Upper lobe of right lung (tissue), 1 donor: ENCODE measurements around the gene EIF4G3. TPM values are rescaled to one million over a fixed set of nuclear protein-coding genes. Genes with fewer than 3 reads are reported as not detected.

Source experiments
- ATAC-seq: fragments of 200-7000 bp; cut with Tn5 transposase; one replicate; pipeline ENCODE4 v1.9.1; 2020; ENCODE audit warnings: mild to moderate bottlenecking, moderate library complexity
- DNase-seq: peaks from one replicate; pipeline ENCODE4 v3.0.0-alpha.2; 2020
- H3K27ac ChIP-seq: fragments of 200-600 bp; one replicate; pipeline ENCODE4 v1.8.0; 2022
- H3K27me3 ChIP-seq: fragments of 200-600 bp; one replicate; pipeline ENCODE4 v1.8.0; 2022; ENCODE audit warnings: mild to moderate bottlenecking
- H3K36me3 ChIP-seq: fragments of 200-600 bp; one replicate; pipeline ENCODE4 v1.8.0; 2022
- H3K4me1 ChIP-seq: fragments of 200-600 bp; one replicate; pipeline ENCODE4 v1.8.0; 2022
- H3K4me3 ChIP-seq: fragments of 200-600 bp; one replicate; pipeline ENCODE4 v1.8.0; 2022; ENCODE audit warnings: mild to moderate bottlenecking
- H3K9me3 ChIP-seq: fragments of 200-600 bp; one replicate; pipeline ENCODE4 v1.8.0; 2022
- intact Hi-C: fragments of 100-400 bp; cut with DNase I; formaldehyde crosslinking; loops from one replicate; pipeline ENCODE4 v1.11.0; 2022
- total RNA-seq: library from RNA; stranded (reverse); fragmentation: NEBNext Ultra II Directional; extraction: Animal tissue kit (Norgen Biotek cat#: 25700); gene quantifications from one replicate; pipeline ENCODE4 v1.2.1, GENCODE V29; 2021
- TF ChIP-seq, protein P1 (sequence below): fragments of 200-600 bp; IDR thresholded peaks from one replicate; pipeline ENCODE4 v1.8.0; 2022; ENCODE audit warnings: antibody characterized with exemption
- donor health status: DM: no; HTN: yes; CAD: no; lungs with severe emphysema.

Gene EIF4G3
- total RNA-seq, 1 donor from 2014 or later: 44.5 TPM

DNA sequence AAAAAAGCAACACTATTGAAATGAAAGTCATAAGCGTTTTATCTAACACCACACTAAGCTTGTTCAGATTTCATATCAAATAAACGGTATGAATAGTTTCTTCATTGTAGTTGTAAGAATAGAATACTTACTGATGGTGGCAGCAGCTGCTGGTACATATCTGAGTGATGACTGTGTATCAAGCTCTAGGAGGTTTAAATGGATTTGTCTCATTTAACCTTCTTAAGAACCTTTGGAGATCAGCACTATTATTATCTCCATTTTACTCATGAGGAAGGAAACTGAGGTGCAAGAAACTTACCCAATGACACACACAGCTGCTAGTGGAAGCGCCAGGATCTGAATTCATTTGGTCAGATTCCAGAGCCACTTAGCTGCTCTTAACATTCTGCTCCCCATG lies 104.0 kb downstream of the EIF4G3 start:
- no peaks in the 10 kb centered on the region for H3K9me3 ChIP-seq
- H3K4me1 ChIP-seq: peaks cover 12% of the 10 kb centered on the region
- no peaks in the 10 kb centered on the region for H3K27me3 ChIP-seq
- no peak overlapping the region for H3K27ac ChIP-seq
- ATAC-seq (no peak), DNase-seq (no peak)
- intact Hi-C loops: no loop called here
- no peak overlapping the region for H3K4me3 ChIP-seq
- TF ChIP-seq, protein P1, sequence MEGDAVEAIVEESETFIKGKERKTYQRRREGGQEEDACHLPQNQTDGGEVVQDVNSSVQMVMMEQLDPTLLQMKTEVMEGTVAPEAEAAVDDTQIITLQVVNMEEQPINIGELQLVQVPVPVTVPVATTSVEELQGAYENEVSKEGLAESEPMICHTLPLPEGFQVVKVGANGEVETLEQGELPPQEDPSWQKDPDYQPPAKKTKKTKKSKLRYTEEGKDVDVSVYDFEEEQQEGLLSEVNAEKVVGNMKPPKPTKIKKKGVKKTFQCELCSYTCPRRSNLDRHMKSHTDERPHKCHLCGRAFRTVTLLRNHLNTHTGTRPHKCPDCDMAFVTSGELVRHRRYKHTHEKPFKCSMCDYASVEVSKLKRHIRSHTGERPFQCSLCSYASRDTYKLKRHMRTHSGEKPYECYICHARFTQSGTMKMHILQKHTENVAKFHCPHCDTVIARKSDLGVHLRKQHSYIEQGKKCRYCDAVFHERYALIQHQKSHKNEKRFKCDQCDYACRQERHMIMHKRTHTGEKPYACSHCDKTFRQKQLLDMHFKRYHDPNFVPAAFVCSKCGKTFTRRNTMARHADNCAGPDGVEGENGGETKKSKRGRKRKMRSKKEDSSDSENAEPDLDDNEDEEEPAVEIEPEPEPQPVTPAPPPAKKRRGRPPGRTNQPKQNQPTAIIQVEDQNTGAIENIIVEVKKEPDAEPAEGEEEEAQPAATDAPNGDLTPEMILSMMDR: no peak
- H3K36me3 ChIP-seq: no peaks in the 10 kb centered on the region

DNA sequence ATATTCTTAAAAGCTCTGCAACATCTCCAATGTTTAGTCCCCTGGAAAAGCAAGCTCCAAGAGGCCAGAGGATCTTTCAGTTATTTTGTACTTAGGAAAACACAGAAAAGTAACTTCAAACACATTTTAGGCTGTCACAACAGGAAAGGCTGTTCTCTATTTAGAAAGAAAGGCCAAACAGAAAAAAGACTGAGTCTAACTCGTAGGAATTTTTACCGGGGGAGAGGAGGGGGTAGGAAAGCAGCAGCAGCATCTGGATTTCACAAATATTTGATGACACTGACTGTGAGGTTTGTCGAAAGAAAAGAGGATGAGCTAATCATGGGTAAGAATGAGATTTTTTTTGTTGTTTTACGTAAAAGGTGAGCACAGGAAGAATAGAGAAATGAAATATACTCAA lies 107.1 kb downstream of the EIF4G3 start:
- no peaks in the 10 kb centered on the region for H3K27me3 ChIP-seq
- no peak overlapping the region for H3K27ac ChIP-seq
- peaks cover 5% of the 10 kb centered on the region for H3K4me1 ChIP-seq
- DNase-seq (no peak), ATAC-seq (no peak)
- H3K4me3 ChIP-seq: no peak overlapping the region
- H3K36me3 ChIP-seq: no peaks in the 10 kb centered on the region
- intact Hi-C loops: no loop called here
- H3K9me3 ChIP-seq: no peaks in the 10 kb centered on the region
- TF ChIP-seq, protein P1: no peak

DNA sequence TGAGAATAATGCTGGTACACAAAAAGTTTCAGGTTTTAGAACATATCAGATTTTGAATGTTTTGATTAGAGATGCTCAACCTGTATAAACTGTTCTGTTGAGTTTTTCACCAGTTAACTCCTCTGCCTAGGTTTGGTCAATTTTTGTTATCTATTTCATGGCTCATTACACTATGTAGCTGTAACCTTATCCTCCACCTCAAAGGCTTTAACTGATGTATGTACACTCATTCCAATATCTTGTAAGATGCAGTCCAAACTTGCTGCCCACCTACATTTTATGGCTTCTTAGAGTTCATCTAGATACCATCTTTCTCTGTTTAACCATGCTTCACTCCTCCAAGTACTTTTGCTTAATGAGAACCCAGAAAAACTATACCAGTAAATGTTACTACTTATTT lies 107.8 kb downstream of the EIF4G3 start:
- Histone ChIP-seq H3K27ac (no peak overlapping the region), H3K27me3 (no peaks in the 10 kb centered on the region), H3K4me1 (peaks cover 5% of the 10 kb centered on the region), H3K9me3 (no peaks in the 10 kb centered on the region), H3K36me3 (no peaks in the 10 kb centered on the region), H3K4me3 (no peak overlapping the region)
- DNase-seq (no peak), ATAC-seq (no peak)
- intact Hi-C loops: no loop called here
- TF ChIP-seq, protein P1: no peak

DNA sequence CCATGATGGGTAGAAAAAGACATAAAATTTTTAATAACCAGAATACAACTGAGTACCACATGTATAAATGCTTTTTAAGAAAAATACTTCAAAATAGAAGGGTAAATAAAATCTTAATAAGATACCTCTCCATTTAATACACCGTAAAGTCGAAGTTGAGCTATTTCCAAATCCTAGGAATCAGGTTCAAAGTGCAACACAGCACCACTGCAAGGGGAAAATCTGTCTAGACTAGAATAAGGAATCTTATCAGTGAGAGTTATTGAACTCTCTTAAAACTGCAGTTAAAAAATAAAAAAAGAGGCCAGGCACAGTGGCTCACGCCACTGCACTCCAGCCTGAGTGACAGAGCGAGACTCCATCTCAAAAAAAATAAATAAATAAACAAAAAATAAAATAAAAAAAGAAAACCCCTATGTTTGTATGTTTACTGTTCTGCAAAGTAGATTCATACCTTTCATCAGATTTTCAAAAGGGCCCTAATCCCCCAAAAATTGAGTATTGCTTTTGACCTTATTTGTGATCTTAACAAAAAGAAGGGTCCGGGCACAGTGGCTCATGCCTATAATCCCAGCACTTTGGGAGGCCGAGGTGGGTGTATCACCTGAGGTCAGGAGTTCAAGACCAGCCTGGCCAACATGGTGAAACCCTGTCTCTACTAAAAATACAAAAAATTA lies 109.0 kb downstream of the EIF4G3 start:
- H3K4me1 ChIP-seq: peaks cover 5% of the 10 kb centered on the region
- H3K27me3 ChIP-seq: no peaks in the 10 kb centered on the region
- ATAC-seq (no peak), DNase-seq (no peak)
- TF ChIP-seq, protein P1: no peak
- no peak overlapping the region for H3K27ac ChIP-seq
- intact Hi-C loops: no loop called here
- H3K36me3 ChIP-seq: no peaks in the 10 kb centered on the region
- H3K9me3 ChIP-seq: no peaks in the 10 kb centered on the region
- H3K4me3 ChIP-seq: no peak overlapping the region

DNA sequence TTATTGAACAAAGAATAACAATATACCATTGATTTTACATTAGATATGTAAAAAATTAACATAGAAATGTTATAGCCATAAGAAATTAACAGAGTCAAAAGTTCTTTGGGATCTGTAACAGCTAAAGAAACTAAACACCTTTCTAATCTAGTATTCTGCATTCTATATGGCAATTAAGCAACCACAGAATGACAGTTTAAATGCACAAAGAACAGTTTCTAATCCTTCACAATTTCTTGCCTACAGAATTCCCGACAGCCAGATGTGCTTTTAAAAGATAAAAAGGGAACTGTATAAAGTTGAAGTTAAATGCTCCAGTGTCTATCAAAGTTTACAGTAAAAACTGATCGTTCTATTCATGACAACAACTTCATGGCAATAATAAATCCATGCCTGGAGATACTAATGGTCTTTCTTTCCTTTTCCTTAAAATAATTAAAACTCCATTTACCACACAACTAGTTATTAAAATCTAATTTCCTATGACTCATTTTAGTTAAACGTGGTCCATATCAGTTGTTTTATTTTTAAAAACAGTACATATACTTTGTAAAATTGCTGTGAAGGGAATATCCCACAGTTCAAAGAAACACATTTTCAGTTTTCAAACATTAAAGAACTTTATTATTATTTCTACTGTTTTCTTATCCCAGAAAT lies 110.2 kb downstream of the EIF4G3 start:
- intact Hi-C loops: no loop called here
- Histone ChIP-seq H3K4me1 (peaks cover 5% of the 10 kb centered on the region), H3K4me3 (no peak overlapping the region), H3K27ac (no peak overlapping the region), H3K36me3 (no peaks in the 10 kb centered on the region), H3K27me3 (no peaks in the 10 kb centered on the region), H3K9me3 (no peaks in the 10 kb centered on the region)
- TF ChIP-seq, protein P1: no peak
- DNase-seq (no peak), ATAC-seq (no peak)
